ENCODE data around the gene MCM8. TPM values are rescaled to one million over a fixed set of nuclear protein-coding genes. Genes with fewer than 3 reads are reported as not detected.
A peak's percentile ranks its signal among the peaks of the same experiment; 100 is the strongest.

MCM8 gene
- polyA plus RNA-seq, 1 experiment, result 2.8 TPM

DNA sequence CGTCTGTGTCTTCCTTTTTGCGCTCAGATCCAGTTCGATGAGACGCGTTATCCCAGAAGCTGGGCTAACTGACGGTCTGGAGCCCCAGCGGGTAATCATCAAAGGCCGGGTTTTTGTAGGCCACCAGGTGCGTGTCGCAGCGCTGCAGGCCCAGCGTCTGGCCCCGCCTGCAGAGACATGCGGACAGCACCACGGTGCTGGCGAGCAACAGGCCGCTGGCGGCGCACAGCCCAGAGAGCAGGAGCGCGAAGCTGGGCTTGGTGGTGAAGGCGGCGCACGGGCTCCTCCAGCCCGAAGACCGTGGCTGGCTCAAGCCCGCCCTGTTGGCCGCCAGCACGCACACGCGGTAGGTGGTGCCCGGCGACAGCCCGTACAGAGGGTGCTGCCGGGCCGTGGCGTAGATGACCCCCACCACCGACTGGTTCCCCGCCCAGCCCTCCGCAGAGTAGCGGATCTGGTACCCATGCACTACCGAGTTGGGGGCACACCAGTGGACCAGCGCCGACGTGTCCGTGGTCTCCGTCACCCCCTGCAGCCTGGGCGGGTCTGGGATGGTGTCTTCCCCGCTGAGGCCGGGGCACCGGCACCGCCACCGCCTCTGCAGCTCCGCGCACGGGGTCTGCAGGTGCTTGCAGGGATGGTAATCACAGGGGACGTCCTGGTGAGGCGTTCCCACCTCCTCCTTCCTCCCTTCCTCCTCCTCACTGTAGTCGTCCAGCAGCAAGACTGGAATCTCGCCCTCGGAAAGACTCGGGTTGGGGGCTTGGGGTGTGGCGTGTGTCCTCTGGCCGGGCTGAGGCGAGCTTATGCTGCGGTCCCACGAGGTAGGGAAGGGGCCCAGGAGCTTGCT lies 90.7 kb downstream of the MCM8 start:
- TF ChIP-seq, protein P1, sequence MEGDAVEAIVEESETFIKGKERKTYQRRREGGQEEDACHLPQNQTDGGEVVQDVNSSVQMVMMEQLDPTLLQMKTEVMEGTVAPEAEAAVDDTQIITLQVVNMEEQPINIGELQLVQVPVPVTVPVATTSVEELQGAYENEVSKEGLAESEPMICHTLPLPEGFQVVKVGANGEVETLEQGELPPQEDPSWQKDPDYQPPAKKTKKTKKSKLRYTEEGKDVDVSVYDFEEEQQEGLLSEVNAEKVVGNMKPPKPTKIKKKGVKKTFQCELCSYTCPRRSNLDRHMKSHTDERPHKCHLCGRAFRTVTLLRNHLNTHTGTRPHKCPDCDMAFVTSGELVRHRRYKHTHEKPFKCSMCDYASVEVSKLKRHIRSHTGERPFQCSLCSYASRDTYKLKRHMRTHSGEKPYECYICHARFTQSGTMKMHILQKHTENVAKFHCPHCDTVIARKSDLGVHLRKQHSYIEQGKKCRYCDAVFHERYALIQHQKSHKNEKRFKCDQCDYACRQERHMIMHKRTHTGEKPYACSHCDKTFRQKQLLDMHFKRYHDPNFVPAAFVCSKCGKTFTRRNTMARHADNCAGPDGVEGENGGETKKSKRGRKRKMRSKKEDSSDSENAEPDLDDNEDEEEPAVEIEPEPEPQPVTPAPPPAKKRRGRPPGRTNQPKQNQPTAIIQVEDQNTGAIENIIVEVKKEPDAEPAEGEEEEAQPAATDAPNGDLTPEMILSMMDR (IDR thresholded peaks at IDR 0.05; ENCODE audit: low read depth, low read length), result no peak
- ChIA-PET CTCF (no interaction called here), POLR2A (no interaction called here)
- H3K27ac ChIP-seq (ENCODE audit: low read depth, low read length), result no peak overlapping the region
- peaks cover 10% of the 10 kb centered on the region; the same call in 1 of the 2 replicates for H3K9me3 ChIP-seq (ENCODE audit: control insufficient read depth, insufficient read depth, low read length)
- H3K4me3 ChIP-seq (ENCODE audit: low read depth, low read length), result no peak overlapping the region
- H3K27me3 ChIP-seq (ENCODE audit: control insufficient read depth, insufficient read depth, low read length), result no peaks in the 10 kb centered on the region
- no peak for DNase-seq (ENCODE audit: low read depth, low spot score)

DNA sequence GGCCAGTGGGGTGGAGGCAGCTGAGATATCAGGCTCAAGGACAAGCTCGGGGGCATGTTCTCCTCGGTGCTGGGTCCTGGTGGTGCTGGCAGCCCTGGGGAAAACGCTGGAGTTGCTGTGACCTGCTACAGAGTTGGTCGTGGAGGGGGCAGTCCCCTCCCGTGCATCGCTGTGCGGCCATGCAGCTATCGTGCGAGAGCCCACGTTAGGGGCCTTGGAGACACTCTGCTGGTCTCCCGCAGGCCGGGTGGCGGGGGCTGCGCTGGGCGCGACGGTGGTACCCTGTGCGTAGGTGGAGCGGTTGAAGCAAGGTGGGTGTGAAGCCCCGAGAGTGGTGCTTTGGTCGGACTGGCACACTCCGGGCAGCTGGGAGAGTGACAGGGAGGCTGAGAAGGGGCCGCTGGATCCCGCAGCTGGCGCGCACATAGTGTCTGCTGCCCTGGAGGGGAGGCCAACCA lies 91.4 kb downstream of the MCM8 start:
- no peaks in the 10 kb centered on the region for H3K27me3 ChIP-seq (ENCODE audit: control insufficient read depth, insufficient read depth, low read length)
- peaks cover 10% of the 10 kb centered on the region; the same call in 1 of the 2 replicates for H3K9me3 ChIP-seq (ENCODE audit: control insufficient read depth, insufficient read depth, low read length)
- H3K4me3 ChIP-seq (ENCODE audit: low read depth, low read length), result no peak overlapping the region
- no peak overlapping the region for H3K27ac ChIP-seq (ENCODE audit: low read depth, low read length)
- POLR2A ChIA-PET, result no interaction called here
- TF ChIP-seq, protein P1 (IDR thresholded peaks at IDR 0.05; ENCODE audit: low read depth, low read length), result no peak
- DNase-seq (ENCODE audit: low read depth, low spot score), result no peak
- CTCF ChIA-PET, result no interaction called here

DNA sequence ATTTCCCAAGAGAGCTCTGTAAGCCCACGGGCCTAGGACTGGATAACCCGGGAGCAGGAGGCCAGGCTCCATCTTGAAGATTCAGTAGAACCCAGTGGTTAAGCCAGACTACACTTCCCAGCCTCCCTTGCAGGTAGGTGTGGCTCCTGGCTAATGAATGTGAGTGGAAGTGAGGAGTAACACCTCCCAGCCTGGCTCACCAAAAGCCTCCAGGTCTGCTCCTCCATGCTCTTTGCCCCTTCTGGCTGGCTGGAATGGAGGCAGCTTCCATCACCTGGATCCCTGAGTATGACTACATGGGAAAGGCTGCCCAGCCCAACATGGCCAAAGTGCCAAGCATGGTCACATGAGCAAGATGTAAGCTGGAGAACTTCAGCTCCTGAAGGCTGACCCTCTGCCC lies 93.7 kb downstream of the MCM8 start:
- no peak overlapping the region for H3K27ac ChIP-seq (ENCODE audit: low read depth, low read length)
- POLR2A ChIA-PET, result no interaction called here
- no peaks in the 10 kb centered on the region for H3K27me3 ChIP-seq (ENCODE audit: control insufficient read depth, insufficient read depth, low read length)
- TF ChIP-seq, protein P1 (IDR thresholded peaks at IDR 0.05; ENCODE audit: low read depth, low read length), result no peak
- CTCF ChIA-PET, result no interaction called here
- no peak for DNase-seq (ENCODE audit: low read depth, low spot score)
- H3K4me3 ChIP-seq (ENCODE audit: low read depth, low read length), result no peak overlapping the region
- peaks cover 10% of the 10 kb centered on the region; the same call in 1 of the 2 replicates for H3K9me3 ChIP-seq (ENCODE audit: control insufficient read depth, insufficient read depth, low read length)

DNA sequence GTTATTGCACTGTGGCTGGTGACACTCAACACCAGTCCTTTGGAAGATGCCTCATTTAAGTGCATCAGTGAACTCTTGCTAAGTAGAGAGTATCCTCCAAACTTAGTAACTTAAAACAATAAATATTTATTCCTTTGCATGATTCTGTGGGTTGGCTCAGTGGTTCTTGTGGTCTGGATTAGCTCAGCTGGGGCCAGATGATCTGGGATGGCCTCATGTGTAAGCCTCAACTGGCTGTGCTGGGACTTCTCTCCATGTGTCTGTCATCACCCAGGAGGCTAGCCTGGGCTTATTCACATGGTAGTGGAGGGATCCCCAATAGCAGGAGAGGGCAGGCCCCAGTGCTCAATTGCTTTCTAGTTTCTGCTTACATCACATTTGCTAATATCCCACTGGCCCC lies 95.1 kb downstream of the MCM8 start:
- Histone ChIP-seq H3K27me3 (ENCODE audit: control insufficient read depth, insufficient read depth, low read length) (peaks cover 3% of the 10 kb centered on the region), H3K9me3 (ENCODE audit: control insufficient read depth, insufficient read depth, low read length) (peaks cover 10% of the 10 kb centered on the region; the same call in 1 of the 2 replicates), H3K4me3 (ENCODE audit: low read depth, low read length) (no peak overlapping the region), H3K27ac (ENCODE audit: low read depth, low read length) (no peak overlapping the region)
- POLR2A ChIA-PET, result no interaction called here
- TF ChIP-seq, protein P1 (IDR thresholded peaks at IDR 0.05; ENCODE audit: low read depth, low read length), result no peak
- CTCF ChIA-PET, result no interaction called here
- peak; percentile 26 for DNase-seq (ENCODE audit: low read depth, low spot score)

DNA sequence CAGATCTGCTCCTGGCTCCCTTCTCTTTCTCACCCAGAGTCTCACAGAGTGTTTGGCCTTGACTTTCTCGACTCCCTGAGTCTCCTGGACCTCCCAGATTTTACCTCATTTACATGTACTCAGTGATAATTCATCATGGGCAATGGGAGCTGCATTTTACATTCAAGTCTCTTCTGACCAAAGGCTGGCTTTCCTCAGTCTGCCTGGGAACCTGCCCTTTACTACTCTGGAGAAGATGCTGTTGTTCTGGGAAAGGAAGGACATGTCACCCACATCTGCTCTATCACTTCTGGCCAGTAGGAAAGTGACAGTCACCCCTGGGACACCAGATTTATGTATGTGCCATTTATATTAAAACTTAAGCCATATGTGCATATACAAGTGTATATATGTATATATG lies 96.0 kb downstream of the MCM8 start:
- DNase-seq (ENCODE audit: low read depth, low spot score), result no peak
- H3K4me3 ChIP-seq (ENCODE audit: low read depth, low read length), result no peak overlapping the region
- no peak overlapping the region for H3K27ac ChIP-seq (ENCODE audit: low read depth, low read length)
- H3K27me3 ChIP-seq (ENCODE audit: control insufficient read depth, insufficient read depth, low read length), result peaks cover 5% of the 10 kb centered on the region
- TF ChIP-seq, protein P1 (IDR thresholded peaks at IDR 0.05; ENCODE audit: low read depth, low read length), result no peak
- ChIA-PET POLR2A (no interaction called here), CTCF (interaction anchor here (0.5 kb wide), 1 partner anchor 720 kb away, joined by 8 read pairs; no protein-coding TSS in a partner anchor)
- H3K9me3 ChIP-seq (ENCODE audit: control insufficient read depth, insufficient read depth, low read length), result peaks cover 6% of the 10 kb centered on the region; the same call in 1 of the 2 replicates
